GM18511 (cell line): ENCODE results near the gene CDK5RAP2.

Experiments used
- ATAC-seq: cut with Tn5 transposase; IDR thresholded peaks from one replicate; pipeline ENCODE4 v1.9.1; 2021; ENCODE audit warnings: mild to moderate bottlenecking, moderate library complexity; ENCODE audit not compliant: unreplicated experiment

Gene CDK5RAP2

DNA sequence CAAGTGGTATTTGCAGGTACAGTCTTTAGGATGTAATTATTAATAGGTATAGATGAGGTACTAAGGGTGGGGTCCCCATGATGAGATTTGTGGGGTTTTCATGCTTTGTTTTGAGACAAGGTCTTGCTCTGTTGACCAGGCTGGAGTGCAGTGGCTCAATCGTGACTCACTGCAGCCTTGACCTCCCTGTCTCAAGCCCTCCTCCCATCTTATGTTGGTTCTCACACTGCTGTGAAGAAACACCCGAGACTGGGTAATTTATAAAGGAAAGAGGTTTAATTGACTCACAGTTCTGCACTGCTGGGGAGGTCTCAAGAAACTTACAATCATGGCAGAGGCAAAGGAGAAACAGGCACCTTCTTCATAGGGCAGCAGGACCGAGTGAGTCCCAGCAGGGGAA is 217.5 kb downstream of the CDK5RAP2 start:
- ATAC-seq = no peak

GRCh38 chr9:120361551-120361950 is 218.4 kb downstream of the CDK5RAP2 start:
- no peak for ATAC-seq

DNA sequence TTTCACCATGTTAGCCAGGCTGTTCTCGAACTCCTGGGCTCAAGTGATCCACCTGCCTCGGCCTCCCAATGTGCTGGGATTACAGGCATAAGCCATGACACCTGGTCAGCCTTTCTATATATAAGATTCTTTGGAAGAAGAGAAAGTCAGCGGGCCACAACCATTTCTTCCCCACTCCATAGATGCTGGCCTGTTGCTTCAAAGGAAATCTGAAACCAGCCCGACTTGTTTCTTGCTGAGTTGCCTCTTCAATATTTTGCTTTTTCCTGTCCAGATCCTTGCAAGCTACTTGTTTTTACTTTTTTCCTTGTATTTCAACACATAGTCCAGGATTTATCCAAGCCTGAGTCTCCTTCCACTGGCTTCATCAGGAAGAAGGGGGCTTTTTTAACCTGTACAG is 219.5 kb downstream of the CDK5RAP2 start:
- ATAC-seq = no peak

DNA sequence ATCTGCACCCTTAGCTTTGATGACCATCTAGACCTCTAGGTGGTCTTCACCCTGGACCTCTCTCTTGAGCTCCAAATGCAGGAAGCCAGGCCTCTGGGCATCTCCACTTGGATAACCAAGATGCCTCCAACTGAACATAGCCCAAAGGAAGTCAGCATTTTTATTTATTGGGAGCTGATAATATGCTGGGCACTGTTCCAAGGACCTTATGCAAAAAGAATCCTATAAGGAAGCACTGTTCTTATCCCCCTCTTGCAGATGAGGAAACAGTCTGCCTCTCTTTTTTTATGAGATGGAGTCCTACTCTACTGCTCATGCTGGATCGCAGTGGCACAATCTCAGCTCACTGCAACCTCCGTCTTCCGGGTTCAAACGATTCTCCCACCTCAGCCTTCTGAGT is 219.9 kb downstream of the CDK5RAP2 start:
- ATAC-seq = no peak

DNA sequence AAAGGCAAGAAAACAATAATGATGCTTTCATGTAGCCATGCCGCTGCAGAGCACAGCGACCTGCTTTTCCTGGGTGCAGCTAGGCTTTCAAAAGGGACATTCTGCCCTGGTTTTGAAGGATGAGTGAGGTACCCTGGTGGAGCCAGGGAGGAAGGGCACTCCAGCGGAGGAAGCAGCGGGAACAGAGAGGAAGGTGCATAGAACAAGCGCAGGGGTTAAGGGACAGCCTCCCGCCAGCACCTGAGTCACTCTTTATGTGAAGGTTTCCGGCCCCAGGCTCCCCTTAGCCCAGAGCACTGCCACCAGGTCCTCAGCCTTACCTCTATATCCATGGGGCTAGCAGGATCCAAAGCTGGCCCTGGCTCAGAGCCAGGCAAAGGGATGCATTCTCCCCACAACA is 221.1 kb downstream of the CDK5RAP2 start:
- no peak for ATAC-seq

GRCh38 chr9:120353506-120353905 is 226.5 kb downstream of the CDK5RAP2 start:
- no peak for ATAC-seq

- no peak for ATAC-seq
Measured at GRCh38 chr9:120351106-120351505, 228.9 kb downstream of the CDK5RAP2 start.

- ATAC-seq = no peak
Measured at GRCh38 chr9:120350596-120350995, 229.4 kb downstream of the CDK5RAP2 start.

DNA sequence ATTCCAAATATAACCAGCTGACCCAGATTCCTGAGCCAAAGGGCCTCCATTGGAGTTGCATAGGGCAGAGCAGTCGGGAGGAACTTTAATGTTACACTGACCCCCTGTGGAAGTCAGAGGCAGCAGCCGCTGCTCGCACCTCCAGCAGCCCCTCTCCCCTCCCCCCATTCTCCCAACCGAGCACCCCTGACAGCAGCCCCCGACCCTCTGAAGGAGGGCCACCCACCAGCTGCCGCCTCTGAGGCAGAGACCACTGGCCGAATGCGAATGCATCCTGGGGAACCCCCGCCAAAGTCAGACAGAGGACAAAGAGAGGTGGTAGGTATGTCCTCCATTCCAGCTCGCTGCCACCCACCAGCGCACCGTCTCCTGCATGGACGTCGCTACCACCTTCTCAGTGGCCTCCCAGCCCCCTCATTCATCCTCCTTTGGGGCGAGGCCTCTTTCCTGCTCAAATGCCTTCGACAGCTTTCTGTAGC is 231.0 kb downstream of the CDK5RAP2 start:
- ATAC-seq = peak; percentile 64

GRCh38 chr9:120345379-120345778 is 234.6 kb downstream of the CDK5RAP2 start:
- no peak for ATAC-seq

- no peak for ATAC-seq
Measured at GRCh38 chr9:120344230-120344629, 235.7 kb downstream of the CDK5RAP2 start.

GRCh38 chr9:120343416-120343815 is 236.6 kb downstream of the CDK5RAP2 start:
- ATAC-seq = no peak
